GM19099 (cell line): ENCODE data around the gene PEX10.

Experiments used
- POLR2A ChIP-seq: IDR thresholded peaks from 3 replicates; pipeline ENCODE4 v1.6.1; 2011; ENCODE audit warnings: low read depth; ENCODE audit not compliant: insufficient read length; ENCODE audit errors: extremely low read depth

Gene PEX10

GRCh38 chr1:2412395-2412772, at the start of gene PEX10:
Gene PEX10 (minus strand): TSS chr1:2412564. CDS start chr1:2412502, 62 bp downstream.
- TF ChIP-seq POLR2A, result peak; percentile 72

DNA sequence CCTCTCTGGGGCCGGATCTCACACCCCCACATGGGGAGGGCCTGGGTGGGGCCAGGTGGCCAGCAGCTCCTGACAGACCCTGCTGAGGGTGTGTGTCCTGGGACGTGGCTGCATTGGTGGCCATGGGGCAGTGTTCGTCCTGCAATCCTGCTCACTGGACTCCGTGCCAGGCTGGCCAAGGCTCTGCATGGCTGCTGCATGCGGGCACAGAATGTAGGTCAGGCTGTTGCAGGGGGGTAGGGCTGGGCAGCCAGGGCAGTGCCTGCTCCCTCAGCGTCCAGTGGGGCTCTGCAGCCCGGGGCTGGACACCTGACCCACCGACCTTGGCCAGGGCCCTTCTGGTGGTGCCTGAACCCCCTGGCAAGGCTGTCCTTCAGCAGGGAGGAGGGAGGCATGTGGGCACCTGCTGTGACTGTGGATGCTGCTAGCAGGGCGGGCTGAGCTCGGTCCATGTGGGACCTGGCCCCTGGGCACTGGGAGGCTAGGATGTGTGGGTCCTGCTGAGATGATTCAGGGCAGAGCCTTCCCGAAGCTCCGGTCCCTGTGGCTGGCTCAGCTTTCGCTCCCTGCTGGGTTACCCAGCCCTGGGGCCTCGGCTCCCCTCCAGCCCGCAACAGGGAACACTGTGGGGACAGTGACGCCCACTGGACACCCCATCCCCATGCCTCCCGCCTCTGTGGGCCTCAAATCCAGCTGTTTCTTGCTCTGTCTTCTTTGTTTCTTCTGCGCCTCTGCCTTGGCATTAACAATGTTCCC, 48.8 kb upstream of the PEX10 start:
- no peak for TF ChIP-seq POLR2A

DNA sequence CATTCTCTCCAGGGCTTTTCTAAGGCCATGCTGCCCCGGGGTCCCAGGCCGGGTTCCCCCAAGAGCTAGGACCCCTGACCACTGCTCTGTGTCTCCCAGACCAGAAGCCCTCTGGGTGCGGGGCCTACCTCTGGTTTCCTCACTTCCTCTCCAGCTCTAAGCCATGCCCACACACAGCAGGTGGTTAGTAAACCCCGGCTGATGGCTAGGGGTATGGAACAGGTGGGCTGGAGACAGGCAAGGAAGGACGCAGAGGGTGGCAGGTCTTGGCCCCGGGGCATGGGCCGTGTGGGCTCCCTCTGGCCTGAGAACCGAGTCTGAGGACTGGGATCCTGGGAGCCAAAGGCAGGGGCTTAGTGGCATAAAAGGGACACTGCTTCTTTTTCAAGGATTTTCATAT, 47.8 kb upstream of the PEX10 start:
- no peak for TF ChIP-seq POLR2A

DNA sequence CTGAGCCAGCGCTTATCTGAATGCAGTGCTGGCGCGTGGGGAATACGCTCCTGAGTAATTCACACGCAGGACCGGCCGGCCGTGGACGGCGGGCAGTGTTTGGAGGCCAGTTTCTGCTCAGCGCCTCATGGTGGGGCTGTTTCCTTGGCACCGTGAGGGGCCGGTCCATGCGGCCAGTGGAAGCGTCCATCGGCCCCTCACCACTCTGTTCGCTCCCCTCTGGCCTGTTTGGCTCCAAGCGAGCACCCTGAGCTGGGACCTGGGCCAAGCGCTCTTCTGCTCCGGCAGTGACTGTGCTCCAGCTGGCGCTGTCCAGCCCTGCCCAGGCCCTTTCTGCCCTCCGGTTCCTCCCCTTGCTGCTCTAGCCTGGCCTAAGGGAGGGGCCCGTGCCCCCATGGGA, 47.4 kb upstream of the PEX10 start:
- no peak for TF ChIP-seq POLR2A

- TF ChIP-seq POLR2A, result no peak
Observed at GRCh38 chr1:2458687-2459086, 46.3 kb upstream of the PEX10 start.

- no peak for TF ChIP-seq POLR2A
Observed at GRCh38 chr1:2457444-2457843, 45.1 kb upstream of the PEX10 start.

GRCh38 chr1:2455757-2456156, 43.4 kb upstream of the PEX10 start:
- TF ChIP-seq POLR2A, result no peak

DNA sequence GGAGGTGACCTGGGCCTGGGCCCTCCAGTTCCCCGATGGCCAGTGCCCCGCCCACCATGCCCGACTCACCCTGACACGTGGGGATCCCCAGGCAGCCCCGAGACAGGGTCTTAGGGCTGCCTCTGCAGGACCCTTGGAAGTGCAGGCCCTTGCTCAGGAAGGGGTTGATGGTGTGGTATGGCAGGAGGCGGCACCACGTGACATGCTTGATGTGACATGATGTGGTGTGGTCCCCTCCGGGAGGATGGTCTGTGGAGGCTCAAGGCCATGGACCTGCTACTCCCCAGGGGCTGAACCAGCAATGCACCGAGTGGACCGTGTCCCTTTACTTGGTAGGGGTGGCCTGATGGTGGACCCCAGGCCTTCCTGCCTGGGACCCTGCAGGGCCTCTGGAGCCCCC, 41.9 kb upstream of the PEX10 start:
- no peak for TF ChIP-seq POLR2A

GRCh38 chr1:2452932-2453315, 40.6 kb upstream of the PEX10 start:
- TF ChIP-seq POLR2A, result no peak

GRCh38 chr1:2452201-2452931, 40.0 kb upstream of the PEX10 start:
- no peak for TF ChIP-seq POLR2A

GRCh38 chr1:2451741-2452140, 39.4 kb upstream of the PEX10 start:
- TF ChIP-seq POLR2A, result no peak

DNA sequence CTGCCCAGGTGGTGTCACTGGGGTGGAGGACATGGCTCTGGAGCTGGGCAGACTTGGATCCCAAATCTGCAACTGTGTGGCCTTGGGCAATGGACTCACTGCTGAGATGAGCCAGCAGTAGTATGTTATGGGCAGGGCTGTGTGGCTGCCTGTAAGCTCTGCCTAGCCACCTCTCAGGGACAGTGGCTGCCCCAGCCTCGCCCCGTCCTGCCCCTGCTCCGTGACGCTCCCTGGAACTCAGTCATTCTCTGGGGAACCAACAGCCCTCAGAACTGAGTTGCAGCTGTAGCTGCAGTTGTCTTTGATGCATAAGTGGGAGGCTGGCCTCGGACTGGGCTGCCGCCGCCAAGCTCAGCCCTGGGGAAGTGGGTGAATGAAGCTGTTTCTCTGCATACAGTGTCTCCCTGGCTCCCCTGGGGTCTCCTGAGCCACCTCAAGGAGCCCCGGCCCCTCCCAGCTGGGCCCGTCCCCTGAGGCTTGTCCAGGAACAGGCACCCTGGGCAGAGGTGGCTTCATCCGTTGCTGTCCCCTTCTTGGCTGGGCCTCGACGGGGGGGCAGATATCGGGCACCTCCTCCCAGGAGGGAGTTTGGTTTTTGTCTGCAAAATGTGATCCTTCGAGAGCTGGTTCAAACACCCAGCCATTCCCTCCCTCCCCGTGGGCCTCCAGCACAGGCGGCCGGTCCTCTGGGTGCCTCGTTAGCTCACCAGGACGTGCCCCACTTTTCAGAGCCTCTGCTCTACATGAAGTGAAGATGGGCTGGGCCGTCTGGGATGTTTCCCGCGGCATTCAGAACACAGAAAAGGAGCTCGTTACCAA, 37.5 kb upstream of the PEX10 start:
- TF ChIP-seq POLR2A, result no peak

DNA sequence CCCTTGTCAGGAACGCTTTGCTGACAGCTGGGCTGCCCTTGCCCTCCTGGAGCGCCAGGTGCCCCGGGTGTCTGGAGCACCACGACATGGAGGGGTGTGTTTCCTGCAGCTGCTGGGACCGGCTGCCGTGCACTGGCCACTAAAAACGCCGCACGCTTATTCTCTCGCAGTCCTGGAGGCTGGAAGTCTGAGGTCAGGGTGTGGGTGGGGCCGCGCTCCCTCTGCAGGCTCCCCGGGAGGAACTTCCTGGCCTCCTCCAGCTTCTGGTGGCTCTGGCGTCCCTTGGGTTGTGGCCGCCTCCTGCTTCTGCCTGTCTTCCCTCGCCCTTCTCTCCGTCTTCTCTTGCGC, 35.7 kb upstream of the PEX10 start:
- no peak for TF ChIP-seq POLR2A

DNA sequence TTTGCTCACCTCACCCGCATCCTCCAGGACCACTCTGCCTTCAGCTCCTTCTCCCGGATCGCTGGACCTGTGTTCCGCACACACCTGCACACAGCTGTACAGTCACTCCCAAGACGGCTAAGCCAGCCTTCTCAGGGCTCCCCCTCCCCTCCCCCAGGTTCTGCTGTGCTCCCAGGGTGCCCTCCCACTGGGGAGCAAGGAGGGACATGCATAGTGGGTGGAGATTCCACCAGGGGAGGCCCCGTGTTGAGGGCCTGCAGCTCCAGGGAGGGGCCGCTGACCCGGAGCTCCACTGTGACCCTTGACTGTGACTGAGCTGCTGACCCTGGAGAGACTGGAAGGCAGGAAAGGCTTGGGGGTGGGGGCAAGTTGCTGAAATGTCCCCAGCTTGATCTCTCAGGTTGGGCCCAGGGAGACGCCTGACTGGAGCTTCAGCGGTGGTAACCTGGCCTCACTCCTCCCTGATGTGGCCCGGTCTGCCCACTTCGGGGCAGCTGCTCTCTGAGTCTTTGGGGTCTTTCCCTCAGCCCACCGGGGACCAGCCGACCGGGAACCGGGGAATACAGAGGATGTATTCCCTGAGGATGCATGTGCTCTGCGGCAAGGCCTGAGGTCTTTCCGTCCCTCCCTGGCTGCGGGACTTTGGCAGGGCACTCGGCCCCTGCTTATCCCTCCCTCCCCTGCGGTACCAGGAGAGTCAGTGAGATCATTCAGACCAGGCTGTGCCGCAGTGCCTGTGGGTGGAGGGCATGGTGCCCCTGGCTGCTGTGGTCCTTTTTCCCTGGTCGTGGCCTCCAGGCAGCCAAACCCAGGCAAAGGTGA, 35.1 kb upstream of the PEX10 start:
- TF ChIP-seq POLR2A, result no peak

- no peak for TF ChIP-seq POLR2A
Observed at GRCh38 chr1:2446861-2447260, 34.5 kb upstream of the PEX10 start.

GRCh38 chr1:2446394-2446793, 34.0 kb upstream of the PEX10 start:
- TF ChIP-seq POLR2A, result no peak

DNA sequence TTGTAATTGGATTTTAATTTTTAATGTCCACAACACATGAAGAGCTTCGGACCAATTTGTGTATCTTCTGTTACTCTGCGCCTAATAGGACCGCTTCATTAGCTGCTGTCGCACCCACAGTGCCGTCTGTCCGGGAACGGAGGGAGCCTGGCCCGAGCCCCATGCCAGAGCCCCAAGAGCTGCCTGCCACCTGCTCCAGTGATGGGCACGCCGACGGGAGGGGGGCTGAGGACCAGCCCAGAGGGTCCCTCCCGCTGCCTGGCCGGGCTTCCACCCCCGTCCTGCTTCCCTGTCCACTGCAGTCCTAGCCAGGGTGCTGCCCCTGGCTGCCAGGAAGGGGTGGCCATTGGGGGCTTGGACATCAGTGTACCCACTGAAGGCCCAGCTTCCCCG, 33.5 kb upstream of the PEX10 start:
- TF ChIP-seq POLR2A, result no peak
